Lung (tissue), 12 donors: ENCODE results near the gene MTARC1. TPM values are rescaled to one million over a fixed set of nuclear protein-coding genes. Genes with fewer than 3 reads are reported as not detected.

ENCODE experiments used
- ATAC-seq: fragments of 200-7000 bp; cut with Tn5 transposase; one replicate; pipeline ENCODE4 v1.9.1; 2020; ENCODE audit warnings: moderate number of reproducible peaks; ENCODE audit not compliant: insufficient read depth, low FRiP score
- DNase-seq, 3 donors: peaks; one replicate each; pipeline ENCODE4 v3.0.0-alpha.2; 2013 to 2017
- H3K27ac ChIP-seq, 2 donors: one replicate each; pipeline ENCODE4 v1.5.1; 2013; ENCODE audit warnings: mild to moderate bottlenecking in 2 of 2, moderate library complexity in 2 of 2, control low read depth in 1 of 2, inconsistent platforms in 1 of 2, low read depth in 1 of 2, low read length in 1 of 2
- H3K27me3 ChIP-seq, 3 donors: one replicate each; pipeline ENCODE4 v1.5.1; 2013; ENCODE audit warnings: low read length in 2 of 3; ENCODE audit not compliant: control insufficient read depth in 3 of 3, insufficient read depth in 3 of 3
- H3K36me3 ChIP-seq, 4 donors: one replicate each; pipeline ENCODE4 v1.5.1; 2013; ENCODE audit warnings: low read length in 4 of 4, mild to moderate bottlenecking in 1 of 4, moderate library complexity in 1 of 4; ENCODE audit not compliant: control insufficient read depth in 4 of 4, insufficient read depth in 4 of 4
- H3K4me1 ChIP-seq, 5 donors: one replicate each; pipeline ENCODE4 v1.5.1; 2013; ENCODE audit warnings: low read length in 5 of 5, mild to moderate bottlenecking in 2 of 5, moderate library complexity in 1 of 5; ENCODE audit not compliant: control insufficient read depth in 5 of 5, insufficient read depth in 5 of 5
- H3K4me3 ChIP-seq: one replicate; pipeline ENCODE4 v1.5.1; 2013; ENCODE audit warnings: mild to moderate bottlenecking, control low read depth, moderate library complexity
- H3K9ac ChIP-seq, 2 donors: one replicate each; pipeline ENCODE4 v1.5.1; 2013; ENCODE audit warnings: low read length in 2 of 2, control low read depth in 1 of 2; ENCODE audit not compliant: insufficient read depth in 1 of 2
- H3K9me3 ChIP-seq, 4 donors: one replicate each; pipeline ENCODE4 v1.5.1; 2013; ENCODE audit warnings: low read length in 3 of 4, mild to moderate bottlenecking in 1 of 4, moderate library complexity in 1 of 4; ENCODE audit not compliant: control insufficient read depth in 4 of 4, insufficient read depth in 3 of 4
- CTCF ChIP-seq: IDR thresholded peaks from 2 replicates; pipeline ENCODE4 v1.5.1; 2012; ENCODE audit warnings: mild to moderate bottlenecking; ENCODE audit errors: control extremely low read depth, extremely low read depth
- WGBS, 2 donors: extraction: QIAGEN DNeasy Blood & Tissue Kit; methylation state at CpG; one replicate each; pipeline ENCODE4 v1.1.7; 2013; 5-methylcytosine and 5-hydroxymethylcytosine counted together
- polyA plus RNA-seq, 2 donors: library from polyadenylated mRNA; stranded (reverse); fragments of 200-250 nt; gene quantifications; one replicate each; pipeline ENCODE4 v1.2.1, GENCODE V29; 2013
- total RNA-seq, 2 donors: library from RNA; depleted of rRNA in 1 of 2; stranded (reverse); fragments of >200 nt in 1 of 2; gene quantifications; one replicate each; pipeline ENCODE4 v1.2.1, GENCODE V29; 2014 to 2021
- donor health status: control.
- donor health status: control.
- donor health status: Bipolar disorder and iron deficiency.
- donor health status: healthy.
- donor health status: DM: yes; HTN: yes; CAD: no.

The MTARC1 gene
- total and polyA plus RNA-seq, 4 donors = 10.1 to 22.3 (median 15.7) TPM

DNA sequence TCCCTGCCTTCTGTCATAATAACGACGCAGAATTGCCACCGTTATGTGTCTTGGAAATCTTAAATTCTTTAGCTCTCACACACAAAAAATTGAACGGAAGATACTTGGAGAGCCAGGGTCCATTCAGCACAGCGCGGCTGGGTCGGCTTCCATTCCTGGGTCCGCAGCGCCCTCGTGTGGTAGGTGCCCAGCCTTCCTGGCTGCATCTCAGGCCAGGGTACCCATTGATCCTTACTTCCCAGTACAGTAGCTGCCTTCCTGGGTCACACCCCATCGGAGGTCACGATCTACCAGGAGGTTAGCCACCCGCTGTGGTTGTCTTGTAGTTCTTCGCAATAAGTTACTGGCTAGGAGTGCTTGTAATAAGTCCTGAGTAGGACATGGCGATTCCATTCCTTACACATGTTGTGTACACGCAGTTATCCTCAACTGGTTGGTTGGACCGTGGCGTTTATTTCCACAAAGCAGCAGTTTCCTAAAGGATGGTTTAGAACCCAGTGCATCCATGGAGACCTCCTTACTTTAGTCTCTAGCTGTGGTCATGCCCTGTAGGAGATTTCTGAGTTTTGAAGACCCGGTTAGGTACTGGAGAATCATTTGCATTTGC, 9.9 kb upstream of the MTARC1 start:
- Histone ChIP-seq H3K4me1 (no peaks in the 10 kb centered on the region), H3K4me3 (no peak overlapping the region), H3K9ac (no peak overlapping the region), H3K36me3 (peaks cover 2 to 25% (median 6%) of the 10 kb centered on the region in 4 donors), H3K27me3 (no peaks in the 10 kb centered on the region), H3K27ac (no peak overlapping the region), H3K9me3 (no peaks in the 10 kb centered on the region)
- peak; percentile 79 to 84 (median 83) for DNase-seq
- 30 to 32% methylated on average over 19 of the region's 19 CpGs for WGBS, 2 donors
- ATAC-seq = peak; percentile 92
- peak; percentile 80 for TF ChIP-seq CTCF

DNA sequence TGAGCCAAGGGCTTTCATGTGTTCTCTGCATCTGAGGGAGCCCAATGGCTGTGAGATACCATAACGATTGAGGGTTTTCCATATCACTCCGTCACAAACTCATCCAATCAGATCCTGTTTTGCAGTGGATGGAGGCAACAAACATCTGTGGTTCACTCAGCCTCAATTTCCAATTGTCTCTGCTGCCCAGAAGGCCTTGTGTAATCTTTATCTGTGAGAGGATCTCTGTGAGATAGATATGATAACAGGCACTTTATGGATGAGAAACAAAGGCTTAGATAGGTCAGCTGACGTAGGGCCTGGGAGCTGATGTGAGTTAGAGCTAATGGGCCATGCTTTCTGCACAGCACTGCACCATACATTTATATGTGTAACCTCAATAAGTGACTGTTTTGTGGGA, 3.3 kb upstream of the MTARC1 start:
- DNase-seq (no peak), ATAC-seq (no peak)
- no peak for TF ChIP-seq CTCF
- 90 to 92% methylated on average over 3 of the region's 3 CpGs for WGBS, 2 donors
- peaks cover 0 to 18% (median 0%) of the 10 kb centered on the region in 5 donors for H3K4me1 ChIP-seq
- no peaks in the 10 kb centered on the region for H3K27me3 ChIP-seq
- no peak overlapping the region for H3K9ac ChIP-seq
- no peaks in the 10 kb centered on the region for H3K9me3 ChIP-seq
- H3K4me3 ChIP-seq = no peak overlapping the region
- peaks cover 2 to 37% (median 10%) of the 10 kb centered on the region in 4 donors for H3K36me3 ChIP-seq
- H3K27ac ChIP-seq = no peak overlapping the region

GRCh38 chr1:220784751-220785150, 2.0 kb upstream of the MTARC1 start:
- no peak for TF ChIP-seq CTCF
- Histone ChIP-seq H3K36me3 (peaks cover 0 to 30% (median 9%) of the 10 kb centered on the region in 4 donors), H3K27me3 (no peaks in the 10 kb centered on the region), H3K9ac (no peak overlapping the region), H3K27ac (no peak overlapping the region), H3K4me1 (peaks cover 0 to 18% (median 2%) of the 10 kb centered on the region in 5 donors), H3K4me3 (no peak overlapping the region), H3K9me3 (no peaks in the 10 kb centered on the region)
- 91 to 96% methylated on average over 4 of the region's 4 CpGs for WGBS, 2 donors
- DNase-seq (no peak), ATAC-seq (no peak)
